ENCODE data around the gene CD320. TPM values are rescaled to one million over a fixed set of nuclear protein-coding genes. Genes with fewer than 3 reads are reported as not detected.
"Not testable (repeated sequence)": the region's sequence is repeated elsewhere in the genome, so short reads cannot be mapped to it uniquely, and the experiment has no call there.

Gene CD320
- total RNA-seq, 1 experiment from 2014 or later: 53.1 TPM

DNA sequence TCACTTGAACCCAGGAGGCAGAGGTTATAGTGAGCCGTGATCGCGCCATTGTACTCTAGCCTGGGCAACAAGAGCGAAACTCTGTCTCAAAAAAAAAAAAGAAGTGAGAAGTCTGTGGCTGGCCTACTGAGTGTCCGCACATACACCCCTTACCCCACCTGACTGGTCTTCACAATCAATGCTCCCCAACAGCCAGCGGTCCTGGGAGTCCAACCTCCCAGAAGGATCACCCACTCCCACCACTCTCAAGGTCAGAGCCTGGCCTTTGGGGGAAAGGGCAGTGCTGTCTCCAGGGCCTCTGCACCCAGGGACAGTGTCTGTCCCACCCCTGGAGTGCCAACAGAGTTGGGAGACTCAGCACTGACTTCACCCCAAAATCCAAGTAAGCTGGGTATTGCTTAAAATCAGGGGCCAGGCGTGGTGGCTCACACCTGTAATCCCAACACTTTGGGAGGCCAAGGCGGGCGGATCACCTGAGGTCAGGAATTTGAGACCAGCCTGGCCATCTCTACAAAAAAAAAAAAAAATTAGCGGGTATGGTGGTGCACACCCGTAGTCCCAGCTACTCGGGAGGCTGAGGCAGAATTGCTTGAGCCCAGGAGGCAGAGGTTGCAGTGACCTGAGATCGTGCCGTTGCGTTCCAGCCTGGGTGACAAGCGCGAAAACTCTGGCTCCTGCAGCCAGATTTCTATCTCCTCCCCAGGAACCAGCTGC, 2.3 kb upstream of the CD320 start:
- no peak for DNase-seq (ENCODE audit: low spot score)

DNA sequence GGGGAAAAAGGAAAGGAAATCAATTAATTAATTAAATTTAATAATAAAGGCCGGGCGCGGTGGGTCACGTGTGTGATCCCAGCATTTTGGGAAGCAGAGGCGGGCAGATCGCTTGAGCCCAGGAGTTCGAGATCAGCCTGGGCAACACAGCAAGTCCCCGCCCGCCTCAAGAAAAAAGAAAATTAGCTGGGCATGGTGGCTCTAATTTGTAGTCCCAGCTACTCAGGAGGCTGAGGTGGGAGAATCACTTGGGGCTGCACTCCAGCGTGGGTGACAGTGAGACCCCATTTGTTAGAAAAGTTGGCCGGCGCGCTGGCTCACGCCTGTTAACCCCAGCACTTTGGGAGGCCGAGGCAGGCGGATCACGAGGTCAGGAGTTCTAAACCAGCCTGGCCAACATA, 733 bp upstream of the CD320 start:
- DNase-seq (ENCODE audit: low spot score): no peak

DNA sequence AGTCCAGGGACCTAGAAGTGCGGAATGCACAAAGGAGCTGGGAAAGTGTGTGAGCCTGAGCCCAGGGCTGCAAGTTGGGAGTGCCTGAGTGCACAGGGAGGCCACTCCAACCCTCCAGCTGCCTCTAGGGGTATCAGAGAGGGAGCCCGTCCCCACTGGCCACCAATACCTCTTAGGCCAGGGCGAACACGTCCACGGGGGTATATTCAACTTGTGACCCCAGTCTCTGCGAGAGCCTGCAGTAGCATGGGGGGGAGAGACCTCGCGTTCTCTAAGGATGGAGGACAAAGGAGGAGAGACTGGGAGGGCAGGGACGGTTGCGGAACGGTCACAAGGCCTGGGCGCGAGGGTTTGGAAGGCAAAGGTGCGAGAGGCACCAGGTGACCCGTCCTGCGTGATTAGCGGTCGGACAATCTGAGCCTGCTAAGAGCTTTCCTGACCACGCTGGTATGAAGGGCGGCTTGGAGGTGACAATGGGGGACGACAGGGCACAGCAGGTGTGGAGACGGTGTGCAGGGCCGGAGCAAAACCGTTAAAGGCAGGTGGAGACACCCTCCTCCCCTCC, 676 bp downstream of the CD320 start:
- no peak for DNase-seq (ENCODE audit: low spot score)

DNA sequence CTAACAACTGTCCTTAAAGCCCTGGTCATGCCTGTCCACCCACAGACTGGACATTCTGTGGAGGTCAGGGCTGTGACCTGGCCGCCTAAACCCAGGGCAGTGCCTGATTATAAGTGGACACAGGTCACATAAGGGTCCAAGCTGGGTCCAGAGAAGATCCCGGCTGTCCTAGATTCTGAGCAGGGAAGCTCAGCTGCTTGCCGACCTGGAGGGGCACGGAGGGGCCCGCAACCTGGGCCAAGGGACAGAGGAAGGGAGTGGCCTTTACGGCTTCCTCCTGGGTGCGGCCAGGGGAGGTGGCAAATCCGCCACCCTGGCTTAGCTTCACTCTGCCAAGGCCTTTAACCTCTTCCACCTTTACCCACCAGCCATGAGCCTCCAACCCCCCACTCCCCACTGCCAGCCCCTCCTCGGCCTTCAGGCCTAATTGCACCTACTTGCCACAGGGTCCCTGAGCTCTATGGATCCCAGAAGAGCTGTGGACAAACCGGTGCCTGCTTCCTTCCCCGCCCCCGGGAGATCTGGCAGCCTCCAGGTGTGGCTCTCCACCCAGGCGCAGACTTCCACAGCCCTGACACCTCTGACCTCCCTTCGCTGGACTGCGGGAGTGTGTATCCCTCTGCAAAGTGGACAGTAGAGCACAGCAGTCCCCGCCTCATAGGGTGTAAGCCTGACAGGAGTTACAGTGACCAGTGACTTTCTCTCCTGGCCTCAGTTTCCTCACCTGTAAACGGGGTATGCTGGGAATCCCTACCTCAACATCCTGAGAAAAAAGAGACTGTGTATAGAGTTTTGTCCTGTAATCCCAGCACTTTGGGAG, 1.7 kb downstream of the CD320 start:
- no peak for DNase-seq (ENCODE audit: low spot score)

DNA sequence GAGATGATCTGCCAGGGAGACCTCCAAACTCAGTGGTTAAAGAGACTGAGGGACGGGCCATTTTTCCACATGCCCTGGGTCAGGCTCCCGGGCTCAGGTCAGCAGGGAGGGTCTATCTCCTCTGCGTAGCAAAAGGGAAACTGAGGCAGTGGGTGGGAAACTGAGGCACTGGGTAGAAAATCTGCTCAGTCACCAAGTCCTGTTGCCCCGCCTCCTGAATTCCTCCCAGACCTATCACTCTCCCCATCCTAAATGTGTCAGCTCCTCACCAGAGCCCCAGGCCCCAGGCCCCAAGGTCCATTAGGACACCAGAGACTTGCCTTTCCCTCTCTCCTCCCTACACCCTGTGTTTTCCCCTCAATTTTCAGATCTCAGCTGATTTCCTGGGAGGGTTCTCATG, 2.4 kb downstream of the CD320 start:
- DNase-seq (ENCODE audit: low spot score): no peak

DNA sequence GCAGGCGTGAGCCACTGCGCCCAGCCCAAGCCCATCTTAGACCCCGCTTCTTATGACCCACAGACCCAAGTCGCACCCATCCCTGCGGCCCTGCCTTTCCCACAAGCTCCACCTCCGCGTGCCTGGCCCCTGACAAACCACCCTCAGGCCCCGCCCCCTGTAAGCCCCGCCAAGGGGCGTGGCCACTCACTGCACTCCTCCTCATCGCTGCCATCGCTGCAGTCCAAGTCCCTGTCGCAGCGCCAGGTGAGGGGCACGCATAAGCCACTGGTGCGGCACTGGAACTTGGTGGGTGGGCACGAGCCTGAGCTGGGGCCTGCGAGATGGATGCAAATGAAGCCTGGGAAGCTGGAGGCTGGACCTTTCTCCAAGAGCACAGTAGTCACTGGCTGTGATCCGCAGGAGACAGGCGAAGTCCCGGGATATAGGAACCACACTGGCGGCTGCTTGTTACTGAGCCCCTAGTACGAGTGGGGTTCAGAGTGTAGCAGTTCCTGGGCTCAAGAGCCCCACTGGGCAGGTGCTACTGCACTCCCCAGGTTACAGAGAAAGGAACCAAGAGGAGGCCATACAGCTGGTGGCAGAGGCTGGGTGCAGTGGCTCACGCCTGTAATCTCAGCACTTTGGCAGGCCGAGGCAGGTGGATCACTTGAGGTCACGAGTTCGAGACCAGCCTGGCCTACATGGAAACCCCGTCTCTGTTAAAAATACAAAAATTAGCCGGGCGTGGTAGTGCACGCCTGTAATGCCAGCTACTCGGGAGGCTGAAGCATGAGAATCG, 3.1 kb downstream of the CD320 start:
- DNase-seq (ENCODE audit: low spot score): no peak

DNA sequence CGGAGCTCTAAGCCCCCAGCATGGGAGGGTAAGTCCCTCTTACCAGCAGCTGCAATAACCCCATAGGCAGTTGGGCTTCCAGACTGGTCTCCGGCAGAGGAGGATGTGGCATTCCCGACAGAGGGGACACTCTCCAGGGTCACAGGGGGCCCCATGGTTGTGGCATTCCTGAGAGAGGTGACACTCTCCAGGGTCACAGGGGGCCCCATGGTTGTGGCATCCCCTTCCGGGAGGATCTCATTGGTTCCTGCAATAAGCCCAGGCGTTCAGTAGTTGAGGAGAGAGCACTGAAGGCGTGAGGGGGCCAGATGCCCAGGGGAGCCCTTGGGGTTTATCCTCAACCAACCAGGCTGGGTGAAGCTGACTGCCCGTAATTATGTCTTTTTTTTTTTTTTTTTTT, 5.4 kb downstream of the CD320 start:
- no peak for DNase-seq (ENCODE audit: low spot score)

DNA sequence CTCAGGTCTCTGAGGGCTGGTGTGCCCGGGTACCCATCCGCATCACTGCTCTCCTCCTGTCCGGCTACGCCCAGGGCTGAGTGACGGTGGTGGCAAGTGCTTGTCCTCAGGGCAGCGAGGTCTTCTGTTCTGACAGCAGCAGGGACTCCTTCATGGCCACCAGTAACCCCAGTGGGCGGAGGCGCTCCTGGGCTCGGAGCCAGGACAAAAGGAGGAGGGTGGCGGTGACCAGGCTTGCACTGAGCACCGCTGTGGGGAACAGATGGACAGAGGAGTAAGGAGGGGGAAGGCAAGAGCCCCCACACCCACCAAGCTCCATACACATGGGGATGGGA, 5.8 kb downstream of the CD320 start:
- DNase-seq (ENCODE audit: low spot score): no peak

DNA sequence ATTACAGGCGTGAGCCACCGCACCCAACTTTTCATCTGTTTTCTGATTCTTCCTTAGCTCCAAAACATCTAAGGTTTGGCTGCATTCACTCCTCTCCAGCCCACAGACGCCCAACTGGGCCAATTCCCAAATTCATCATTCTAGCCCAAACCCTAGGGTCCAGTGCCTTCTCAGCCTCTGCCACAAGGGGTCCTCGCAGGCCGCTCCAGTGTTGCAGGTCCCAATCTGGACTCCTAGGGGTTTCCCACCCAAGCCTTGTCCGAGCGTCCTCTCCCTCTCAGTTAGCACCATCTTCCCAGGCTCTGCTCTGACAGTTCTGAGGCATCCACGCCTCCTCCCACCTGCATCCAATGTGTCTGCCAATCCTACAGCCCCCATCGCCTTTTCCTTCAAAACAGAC, 16.8 kb downstream of the CD320 start:
- DNase-seq (ENCODE audit: low spot score): not testable (repeated sequence)

DNA sequence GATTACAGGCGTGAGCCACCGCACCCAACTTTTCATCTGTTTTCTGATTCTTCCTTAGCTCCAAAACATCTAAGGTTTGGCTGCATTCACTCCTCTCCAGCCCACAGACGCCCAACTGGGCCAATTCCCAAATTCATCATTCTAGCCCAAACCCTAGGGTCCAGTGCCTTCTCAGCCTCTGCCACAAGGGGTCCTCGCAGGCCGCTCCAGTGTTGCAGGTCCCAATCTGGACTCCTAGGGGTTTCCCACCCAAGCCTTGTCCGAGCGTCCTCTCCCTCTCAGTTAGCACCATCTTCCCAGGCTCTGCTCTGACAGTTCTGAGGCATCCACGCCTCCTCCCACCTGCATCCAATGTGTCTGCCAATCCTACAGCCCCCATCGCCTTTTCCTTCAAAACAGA, 31.6 kb downstream of the CD320 start:
- DNase-seq (ENCODE audit: low spot score): not testable (repeated sequence)

DNA sequence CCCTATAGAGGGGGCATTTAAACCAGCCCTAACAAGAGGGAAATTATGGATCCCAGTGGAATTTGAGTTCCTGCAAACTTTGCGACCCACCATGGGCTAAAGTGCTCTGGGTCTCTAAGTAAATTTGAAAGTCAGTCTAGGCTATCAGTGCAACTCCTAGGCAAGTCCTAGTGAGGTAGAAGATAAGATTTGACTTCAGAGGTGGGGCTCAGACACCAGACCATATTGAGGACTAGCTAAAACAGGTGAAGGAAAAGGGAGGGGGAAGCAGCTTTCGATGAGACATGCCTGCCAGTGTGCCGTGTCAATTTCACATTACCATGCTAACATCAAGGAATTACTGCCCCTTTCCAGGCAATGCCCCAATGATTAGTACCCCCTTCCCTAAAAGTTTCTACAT, 38.4 kb downstream of the CD320 start:
- no peak for DNase-seq (ENCODE audit: low spot score)

DNA sequence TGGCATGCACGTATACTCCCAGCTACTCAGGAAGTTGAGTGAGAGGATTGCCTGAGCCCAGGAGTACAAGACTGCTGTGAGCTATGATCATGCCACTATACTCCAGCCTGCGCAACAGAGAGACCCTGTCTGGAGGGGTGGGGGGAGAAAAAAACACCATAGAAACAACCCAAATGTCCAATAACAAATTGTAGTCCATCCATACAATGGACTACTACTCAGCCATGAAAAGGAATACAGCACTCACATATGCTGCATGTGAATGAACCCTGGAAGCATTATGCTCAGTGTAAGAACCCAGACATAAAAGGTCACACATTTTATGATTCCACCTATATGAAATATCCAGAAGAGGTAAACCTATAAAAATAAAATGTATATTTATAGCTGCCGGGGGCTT, 42.3 kb downstream of the CD320 start:
- no peak for DNase-seq (ENCODE audit: low spot score)

DNA sequence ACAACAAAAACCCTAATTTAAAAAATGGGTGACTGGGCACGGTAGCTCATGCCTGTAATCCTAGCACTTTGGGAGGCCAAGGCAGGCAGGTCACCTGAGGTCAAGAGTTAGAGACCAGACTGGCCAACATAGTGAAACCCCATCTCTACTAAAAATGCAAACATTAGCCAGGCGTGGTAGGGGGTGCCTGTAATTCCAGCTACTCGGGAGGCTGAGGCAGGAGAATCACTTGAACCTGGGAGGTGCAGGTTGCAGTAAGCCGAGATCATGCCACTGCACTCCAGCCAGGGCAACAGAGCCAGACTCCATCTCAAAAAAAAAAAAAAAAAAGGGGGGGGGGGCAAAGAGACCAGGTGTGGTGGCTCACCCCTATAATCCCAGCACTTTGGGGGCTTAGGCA, 43.9 kb downstream of the CD320 start:
- not testable (repeated sequence) for DNase-seq (ENCODE audit: low spot score)

DNA sequence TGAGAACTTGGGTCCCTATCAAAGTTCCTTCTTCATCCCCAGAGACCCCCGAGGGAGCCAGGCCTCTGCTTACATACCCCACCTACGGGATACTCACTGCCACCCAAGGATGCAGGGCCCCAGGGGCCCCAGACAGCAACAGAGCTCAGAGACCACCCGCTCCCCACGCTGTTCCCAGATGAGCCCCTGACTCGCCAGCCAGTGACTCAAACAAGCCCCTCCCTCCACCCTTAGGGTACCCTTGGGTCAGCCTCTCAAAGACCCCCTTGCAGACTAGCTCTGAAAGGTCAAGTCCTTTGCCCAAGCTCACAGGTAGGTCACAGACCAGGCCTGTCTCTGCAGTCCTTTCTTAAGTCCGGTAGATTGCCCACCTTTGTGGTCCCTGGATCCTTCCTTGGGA, 45.7 kb downstream of the CD320 start:
- no peak for DNase-seq (ENCODE audit: low spot score)

DNA sequence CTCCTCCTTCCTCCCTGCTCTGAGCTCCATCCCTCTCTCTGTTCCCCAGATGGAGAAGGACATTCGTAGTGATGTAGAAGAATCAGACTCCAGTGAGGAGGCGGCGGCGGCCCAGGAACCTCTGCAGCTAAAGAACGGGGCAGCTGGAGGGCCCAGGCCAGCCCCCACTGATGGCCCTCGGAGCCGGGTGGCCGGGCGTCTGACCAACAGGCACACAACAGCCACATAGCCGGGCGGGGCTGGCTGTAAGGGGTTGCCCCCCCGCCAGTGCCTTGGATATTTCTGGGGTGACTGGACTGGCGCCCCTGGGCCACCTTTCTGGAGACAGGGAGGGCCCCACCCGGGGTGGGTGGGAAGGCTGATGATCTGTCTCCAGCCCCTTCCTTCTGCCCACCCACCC, 46.3 kb downstream of the CD320 start:
- DNase-seq (ENCODE audit: low spot score): no peak

DNA sequence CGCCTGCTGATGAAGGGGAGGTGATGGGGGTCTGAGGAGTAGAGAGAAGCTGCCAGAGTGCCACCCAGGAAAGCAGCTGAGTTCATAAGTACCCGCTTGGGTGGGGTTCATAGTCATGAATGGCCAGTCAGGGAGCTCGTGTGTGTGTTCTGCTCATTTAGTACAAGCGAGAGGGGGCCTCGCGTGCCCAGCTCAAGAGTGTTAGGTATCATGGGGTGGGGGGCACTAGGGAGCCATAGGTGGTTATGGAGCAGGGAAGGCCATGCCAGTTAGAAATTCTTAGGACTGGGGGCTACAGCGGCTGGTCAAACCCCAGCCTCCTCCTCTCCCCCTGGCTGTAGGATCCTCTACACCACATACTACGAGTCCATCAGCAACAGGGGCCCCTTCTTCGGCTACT, 46.8 kb downstream of the CD320 start:
- no peak for DNase-seq (ENCODE audit: low spot score)

DNA sequence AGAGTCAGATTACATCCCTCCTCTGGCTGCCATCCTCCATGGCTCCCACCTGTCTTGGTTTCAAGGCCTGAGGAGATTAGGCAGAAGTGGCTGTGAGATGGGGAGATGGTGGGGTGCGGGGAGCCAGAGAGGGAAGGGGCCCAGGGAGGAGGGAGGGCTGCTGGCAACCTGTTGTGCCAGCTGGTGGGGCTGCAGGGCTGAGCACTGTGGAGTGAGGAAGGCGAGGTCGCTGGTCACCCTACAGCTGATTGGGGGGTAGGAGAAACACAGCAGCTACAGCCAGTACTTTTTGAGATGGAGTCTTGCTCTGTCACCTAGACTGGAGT, 48.3 kb downstream of the CD320 start:
- DNase-seq (ENCODE audit: low spot score): no peak

DNA sequence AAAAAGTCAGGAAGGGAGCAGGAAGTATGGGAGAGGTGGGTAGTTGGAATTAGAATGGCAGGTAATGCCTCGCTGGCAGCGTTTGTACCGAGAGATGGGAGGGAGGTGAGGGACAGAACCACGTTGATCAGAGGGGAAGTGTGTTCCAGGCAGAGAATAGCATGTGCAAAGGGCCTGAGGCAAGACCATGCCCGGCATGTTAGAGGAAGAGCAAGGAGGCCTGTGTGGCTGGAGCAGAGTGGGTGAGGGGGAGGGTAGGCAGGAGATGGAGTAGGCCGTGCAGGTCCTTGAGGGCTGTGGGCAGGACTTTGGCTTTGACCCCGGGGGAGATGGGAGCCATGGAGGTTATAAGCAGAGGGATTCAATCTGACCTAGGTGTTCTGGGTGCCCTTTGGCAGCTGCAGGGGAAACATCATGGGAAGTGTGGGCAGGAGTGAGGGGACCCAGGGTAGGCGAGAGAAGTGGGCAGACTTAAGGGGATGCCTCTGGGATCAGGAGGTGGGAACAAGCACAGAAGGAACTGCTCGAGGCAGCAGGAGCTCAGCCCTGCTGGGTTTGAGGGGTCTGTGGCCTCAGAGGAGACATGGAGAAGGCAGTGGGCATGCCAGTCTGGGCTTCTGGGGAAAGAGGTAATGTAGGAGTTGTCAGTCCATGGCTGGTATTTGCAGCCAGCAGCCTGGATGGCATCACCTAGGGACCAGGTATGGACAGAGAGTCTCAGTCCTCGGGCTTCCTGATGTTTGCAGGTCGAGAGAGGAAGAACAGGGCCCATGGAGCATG, 48.8 kb downstream of the CD320 start:
- DNase-seq (ENCODE audit: low spot score): no peak

DNA sequence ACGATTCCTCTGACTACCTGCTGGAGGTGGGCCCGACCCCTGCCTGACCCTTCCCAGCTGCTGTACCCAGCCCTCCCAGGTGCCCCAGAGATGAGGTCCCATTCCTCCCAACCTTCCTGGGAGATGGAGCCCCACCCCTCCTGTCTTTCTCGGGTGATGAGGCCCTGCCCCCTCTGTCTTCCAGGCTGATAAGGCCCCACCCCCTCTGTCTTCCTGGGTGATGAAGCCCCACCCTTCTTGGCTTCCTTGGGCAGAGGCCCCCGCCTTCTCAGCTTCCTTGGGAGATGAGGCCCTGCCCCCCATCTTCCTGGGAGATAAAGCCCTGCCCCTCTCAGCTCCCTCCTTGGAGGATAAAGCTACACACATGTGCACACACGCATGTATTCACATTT, 51.1 kb downstream of the CD320 start:
- peak; percentile 65 for DNase-seq (ENCODE audit: low spot score)

DNA sequence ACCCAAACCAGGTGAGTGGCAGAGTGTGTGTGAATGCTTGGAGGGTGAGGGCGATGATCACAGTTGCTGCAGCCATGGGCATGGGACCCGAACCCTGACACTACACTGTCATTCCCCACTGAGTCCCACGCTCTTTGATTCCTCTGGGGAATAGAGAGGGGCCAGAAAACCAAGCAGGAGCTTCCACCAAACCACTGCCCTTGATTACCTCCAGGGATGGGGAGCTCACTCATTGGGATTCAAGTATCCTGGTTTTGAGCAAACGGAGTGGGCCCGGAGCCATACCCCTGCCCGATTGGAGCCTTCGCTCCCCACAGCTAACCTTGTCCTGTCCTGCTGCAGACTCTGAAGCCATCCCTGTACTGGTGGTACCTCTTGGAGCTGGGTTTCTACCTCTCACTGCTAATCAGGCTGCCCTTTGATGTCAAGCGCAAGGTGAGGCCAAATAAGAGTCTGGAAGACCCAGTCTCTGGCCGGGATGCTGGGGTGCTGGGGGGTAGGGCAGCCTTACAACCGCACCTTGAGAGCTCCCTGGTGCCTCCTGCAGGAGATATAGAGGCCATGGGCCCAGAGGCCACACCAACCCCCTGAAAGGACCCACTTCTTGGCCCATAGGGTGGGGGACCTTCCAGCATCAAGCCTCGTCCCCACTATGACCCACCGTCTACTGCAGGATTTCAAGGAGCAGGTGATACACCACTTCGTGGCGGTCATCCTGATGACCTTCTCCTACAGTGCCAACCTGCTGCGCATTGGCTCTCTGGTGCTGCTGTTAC, 51.7 kb downstream of the CD320 start:
- no peak for DNase-seq (ENCODE audit: low spot score)

All from A172 (cell line).